Stomach (tissue), 4 donors: ENCODE data around the gene TMC5.

Experiments used
- CTCF ChIP-seq, 7 experiments: fragments of 450-650 bp in 4 of 7; fragments of 200-600 bp in 3 of 7; sonication (generic) in 3 of 7; IDR thresholded peaks; one replicate each; pipeline ENCODE4 v1.5.1; 2016 to 2019; ENCODE audit warnings: antibody characterized with exemption in 7 of 7, control low read depth in 2 of 7, mild to moderate bottlenecking in 1 of 7
- EP300 ChIP-seq: sonication (generic); formaldehyde crosslinking; IDR thresholded peaks from one replicate; pipeline ENCODE4 v1.6.1; 2017; ENCODE audit warnings: antibody characterized with exemption
- POLR2A ChIP-seq, 4 donors: fragments of 450-650 bp; IDR thresholded peaks; one replicate each; pipeline ENCODE4 v1.6.1; 2016; ENCODE audit warnings: antibody characterized with exemption in 4 of 4, control low read depth in 2 of 4, mild to moderate bottlenecking in 1 of 4, moderate library complexity in 1 of 4
- POLR2AphosphoS5 ChIP-seq, 3 donors: sonication (generic); formaldehyde crosslinking; IDR thresholded peaks; one replicate each; pipeline ENCODE4 v1.6.1; 2016; ENCODE audit warnings: antibody characterized with exemption in 3 of 3

DNA sequence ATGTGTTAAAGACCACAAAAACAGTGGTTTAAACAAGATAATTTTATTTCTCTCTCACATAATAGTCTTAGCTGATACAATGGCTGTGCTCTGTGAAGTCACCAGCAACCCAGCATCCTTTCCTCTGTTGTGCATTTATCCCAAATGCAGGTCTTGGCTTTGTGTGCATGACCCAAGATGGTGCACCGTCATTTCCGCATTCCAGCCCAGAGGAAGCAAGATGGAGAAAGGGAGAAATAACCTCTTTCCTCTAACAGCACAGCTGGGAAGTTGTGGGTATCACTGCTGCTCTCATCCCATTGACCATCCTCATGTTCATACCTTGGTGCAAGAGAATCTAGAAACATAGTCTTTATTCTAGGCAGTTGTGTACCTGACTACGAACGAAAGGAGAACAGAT is 21.8 kb downstream of the TMC5 start:
- TF ChIP-seq CTCF (IDR thresholded peaks at IDR 0.05) (no peak), POLR2A (IDR thresholded peaks at IDR 0.05) (no peak), EP300 (no peak), POLR2AphosphoS5 (IDR thresholded peaks at IDR 0.05) (no peak)
